GM13977 (cell line): Measurements from ENCODE around the gene OOEP.

ENCODE experiments used
- DNase-seq: peaks from one replicate; pipeline ENCODE4 v3.0.0; 2012; ENCODE audit warnings: low spot score
- CTCF ChIP-seq: IDR thresholded peaks from 2 replicates; pipeline ENCODE4 v1.5.1; 2012; ENCODE audit warnings: mild to moderate bottlenecking, control low read depth; ENCODE audit not compliant: insufficient read depth; ENCODE audit errors: extremely low read depth, missing control alignments
- in situ Hi-C: fragments of 300-500 bp; cut with MboI; formaldehyde crosslinking; loops from one replicate; pipeline ENCODE4 v1.12.0; 2022; ENCODE audit warnings: low sequenced_read_pairs, low pct_unique_long_range_greater_than_20kb, mixed read lengths, inconsistent platforms; ENCODE audit not compliant: unreplicated experiment

The OOEP gene

GRCh38 chr6:73368675-73369074, 1.0 kb downstream of the OOEP start:
- no peak for TF ChIP-seq CTCF
- DNase-seq, result no peak
- in situ Hi-C loops, result no loop called here

GRCh38 chr6:73367761-73368355, 1.8 kb downstream of the OOEP start:
- in situ Hi-C loops, result no loop called here
- DNase-seq, result no peak
- TF ChIP-seq CTCF, result no peak

- in situ Hi-C loops, result no loop called here
Measured at GRCh38 chr6:73364549-73364948, 5.1 kb downstream of the OOEP start.

GRCh38 chr6:73364121-73364520, 5.6 kb downstream of the OOEP start:
- in situ Hi-C loops, result no loop called here
- DNase-seq, result no peak
- no peak for TF ChIP-seq CTCF

More at GRCh38 chr6:73364549-73364948, 5.1 kb downstream of the OOEP start:
- no peak for TF ChIP-seq CTCF
- DNase-seq, result no peak

- no peak for DNase-seq
- no peak for TF ChIP-seq CTCF
- in situ Hi-C loops, result no loop called here
Measured at GRCh38 chr6:73363537-73363875, 6.2 kb downstream of the OOEP start.

- no peak for DNase-seq
- TF ChIP-seq CTCF, result no peak
- in situ Hi-C loops, result no loop called here
Measured at GRCh38 chr6:73362869-73363536, 6.7 kb downstream of the OOEP start.
